ENCODE results near the gene ZC3H8. TPM values are rescaled to one million over a fixed set of nuclear protein-coding genes. Genes with fewer than 3 reads are reported as not detected.

ZC3H8 gene
- total RNA-seq, 1 donor from 2014 or later = 10.9 TPM

- DNase-seq (ENCODE audit: extremely low read depth, low read depth, low spot score) = no peak
Observed at GRCh38 chr2:112168422-112169124, 86.3 kb downstream of the ZC3H8 start.

DNA sequence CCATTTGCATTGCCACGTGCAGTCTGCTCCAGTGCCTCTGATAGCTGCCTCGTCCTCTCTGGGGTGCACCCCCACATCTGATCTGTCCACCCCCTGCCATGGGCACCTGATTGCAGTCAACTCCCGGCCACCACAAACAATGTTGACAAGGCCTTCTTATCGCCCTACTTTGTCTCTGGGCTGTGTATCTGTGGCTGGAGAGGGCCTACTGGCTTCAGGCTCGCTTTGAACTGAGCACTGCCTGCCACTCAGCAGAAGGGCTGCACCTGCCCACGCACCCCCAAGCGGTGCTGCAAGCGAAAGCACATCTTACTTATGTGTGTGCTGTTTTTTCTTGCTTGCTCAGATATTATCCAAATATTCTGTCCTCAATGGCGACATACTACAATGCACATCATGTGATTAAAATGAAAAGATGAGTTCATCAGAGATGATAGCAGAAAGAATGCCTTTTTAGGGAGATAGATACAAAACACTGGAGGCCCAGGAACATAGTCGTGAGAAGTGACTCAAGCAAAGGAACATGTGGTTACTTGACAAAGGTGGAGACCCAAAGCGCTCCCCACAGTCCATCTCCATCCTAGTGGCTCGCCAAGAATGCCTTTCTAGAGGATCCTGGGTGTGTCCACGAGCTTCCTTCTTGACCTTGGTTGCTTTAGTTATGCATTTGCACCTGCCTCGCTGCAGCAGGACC lies 87.9 kb downstream of the ZC3H8 start:
- DNase-seq (ENCODE audit: extremely low read depth, low read depth, low spot score) = no peak

GRCh38 chr2:112165296-112165695 lies 89.5 kb downstream of the ZC3H8 start:
- no peak for DNase-seq (ENCODE audit: extremely low read depth, low read depth, low spot score)

DNA sequence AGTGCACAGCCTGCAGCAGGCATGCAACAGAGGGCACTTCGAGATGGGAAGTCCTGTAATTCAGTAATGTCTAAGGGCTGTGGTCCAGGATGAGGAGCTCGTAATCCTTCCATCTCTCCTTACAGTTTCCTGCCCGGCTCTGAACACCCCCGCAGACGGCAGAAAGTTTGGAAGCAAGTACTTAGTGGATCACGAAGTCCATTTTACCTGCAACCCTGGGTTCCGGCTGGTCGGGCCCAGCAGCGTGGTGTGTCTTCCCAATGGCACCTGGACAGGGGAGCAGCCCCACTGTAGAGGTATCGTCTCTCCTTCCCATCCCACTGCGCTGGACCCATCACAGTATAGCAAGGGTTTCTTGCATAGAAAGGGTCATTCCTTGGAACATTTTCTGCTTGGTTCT lies 90.0 kb downstream of the ZC3H8 start:
- no peak for DNase-seq (ENCODE audit: extremely low read depth, low read depth, low spot score)

DNA sequence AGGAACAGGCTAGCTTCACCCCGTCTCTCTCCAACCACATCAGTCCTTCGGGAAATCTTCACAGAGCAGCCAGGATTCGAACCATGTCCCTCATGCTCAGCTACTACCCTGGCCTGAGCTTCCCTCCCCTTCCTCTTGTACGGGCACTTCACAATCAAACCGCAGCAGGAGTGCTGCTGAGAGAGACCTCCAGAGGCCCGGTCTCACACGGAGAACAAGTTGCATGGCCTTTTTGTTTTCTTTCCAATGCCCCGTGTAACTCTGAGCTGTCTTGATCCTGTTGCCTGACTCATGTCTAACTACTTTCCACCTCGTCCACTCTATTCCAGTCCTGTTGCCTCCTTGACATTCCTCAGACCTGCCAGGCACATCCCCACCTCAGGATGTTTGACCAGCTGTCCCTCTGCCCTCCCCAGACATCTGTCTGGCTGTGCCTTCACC lies 91.3 kb downstream of the ZC3H8 start:
- DNase-seq (ENCODE audit: extremely low read depth, low read depth, low spot score) = no peak

DNA sequence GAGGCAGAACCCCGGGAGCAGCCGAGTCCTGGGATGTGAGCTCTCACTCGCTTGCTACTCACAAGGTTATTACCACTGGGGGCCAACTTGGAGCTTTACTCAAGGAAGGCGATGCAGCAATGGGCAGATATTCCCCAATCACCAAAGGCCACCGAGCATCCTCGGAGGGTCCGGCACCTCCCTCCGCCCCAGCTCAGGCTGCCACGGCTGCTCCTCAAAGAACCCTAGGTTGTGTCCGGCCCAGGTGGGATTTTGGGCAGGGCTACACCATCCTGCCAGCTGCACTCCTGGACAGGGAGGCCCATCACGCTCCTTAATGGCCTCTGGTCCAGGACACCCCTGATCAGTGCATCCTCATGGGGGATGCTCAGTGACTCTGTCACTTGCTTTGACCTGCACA lies 91.9 kb downstream of the ZC3H8 start:
- no peak for DNase-seq (ENCODE audit: extremely low read depth, low read depth, low spot score)

GRCh38 chr2:112162341-112162740 lies 92.5 kb downstream of the ZC3H8 start:
- no peak for DNase-seq (ENCODE audit: extremely low read depth, low read depth, low spot score)

Other genes starting within 250 kb of the ZC3H8 start
- 23.6 and 27.9 TPM in 2 replicates for gene TMEM87B, start 199.8 kb downstream of the ZC3H8 start, total RNA-seq
- gene FBLN7, start 116.7 kb downstream of the ZC3H8 start, total RNA-seq = 2.2 and 5.8 TPM in 2 replicates
- 2.5 and 3.2 TPM in 2 replicates for gene ZC3H6, start 20.6 kb upstream of the ZC3H8 start, total RNA-seq
- 4.6 and 7.3 TPM in 2 replicates for gene RGPD8, start 178.6 kb upstream of the ZC3H8 start, total RNA-seq
- gene TTL, start 227.1 kb upstream of the ZC3H8 start, total RNA-seq = 40.4 and 44.1 TPM in 2 replicates

Data from glomerular endothelial cell (primary cell).